ENCODE measurements around the gene ANKRD44.
A peak's percentile ranks its signal among the peaks of the same experiment; 100 is the strongest.
"Not testable (repeated sequence)": the region's sequence is repeated elsewhere in the genome, so short reads cannot be mapped to it uniquely, and the experiment has no call there.

The ANKRD44 gene

GRCh38 chr2:197310271-197310985 lies at the start of gene ANKRD44:
Gene ANKRD44, minus strand, starts transcription at chr2:197310780. Its CDS starts 176 bp downstream, at chr2:197310604.
- DNase-seq (ENCODE audit: low spot score) = peak; percentile 93

- DNase-seq (ENCODE audit: low spot score) = no peak
Observed at GRCh38 chr2:197359859-197360258, 49.3 kb upstream of the ANKRD44 start.

- DNase-seq (ENCODE audit: low spot score) = peak; percentile 44
Observed at GRCh38 chr2:197358931-197359330, 48.4 kb upstream of the ANKRD44 start.

GRCh38 chr2:197357986-197358385 lies 47.4 kb upstream of the ANKRD44 start:
- DNase-seq (ENCODE audit: low spot score) = no peak

GRCh38 chr2:197356136-197356535 lies 45.6 kb upstream of the ANKRD44 start:
- DNase-seq (ENCODE audit: low spot score) = no peak

- DNase-seq (ENCODE audit: low spot score) = no peak
Observed at GRCh38 chr2:197354169-197354558, 43.6 kb upstream of the ANKRD44 start.

GRCh38 chr2:197353393-197354168 lies 43.0 kb upstream of the ANKRD44 start:
- no peak for DNase-seq (ENCODE audit: low spot score)

- no peak for DNase-seq (ENCODE audit: low spot score)
Observed at GRCh38 chr2:197349699-197350098, 39.1 kb upstream of the ANKRD44 start.

GRCh38 chr2:197348721-197349360 lies 38.3 kb upstream of the ANKRD44 start:
- DNase-seq (ENCODE audit: low spot score) = no peak

- DNase-seq (ENCODE audit: low spot score) = no peak
Observed at GRCh38 chr2:197345846-197346370, 35.3 kb upstream of the ANKRD44 start.

- not testable (repeated sequence) for DNase-seq (ENCODE audit: low spot score)
Observed at GRCh38 chr2:197343968-197344367, 33.4 kb upstream of the ANKRD44 start.

GRCh38 chr2:197340591-197340990 lies 30.0 kb upstream of the ANKRD44 start:
- DNase-seq (ENCODE audit: low spot score) = no peak

- DNase-seq (ENCODE audit: low spot score) = no peak
Observed at GRCh38 chr2:197339496-197340220, 29.1 kb upstream of the ANKRD44 start.

GRCh38 chr2:197339016-197339415 lies 28.4 kb upstream of the ANKRD44 start:
- no peak for DNase-seq (ENCODE audit: low spot score)

- DNase-seq (ENCODE audit: low spot score) = no peak
Observed at GRCh38 chr2:197332641-197333040, 22.1 kb upstream of the ANKRD44 start.

GRCh38 chr2:197328461-197328860 lies 17.9 kb upstream of the ANKRD44 start:
- DNase-seq (ENCODE audit: low spot score) = no peak

- no peak for DNase-seq (ENCODE audit: low spot score)
Observed at GRCh38 chr2:197327472-197328098, 17.0 kb upstream of the ANKRD44 start.

- DNase-seq (ENCODE audit: low spot score) = no peak
Observed at GRCh38 chr2:197327073-197327471, 16.5 kb upstream of the ANKRD44 start.

GRCh38 chr2:197324801-197325200 lies 14.2 kb upstream of the ANKRD44 start:
- DNase-seq (ENCODE audit: low spot score) = no peak

- no peak for DNase-seq (ENCODE audit: low spot score)
Observed at GRCh38 chr2:197322724-197323720, 12.4 kb upstream of the ANKRD44 start.

Measured in AG08395 (cell line).